ENCODE data around the gene SEC24D. TPM values are rescaled to one million over a fixed set of nuclear protein-coding genes. Genes with fewer than 3 reads are reported as not detected.
A peak's percentile ranks its signal among the peaks of the same experiment; 100 is the strongest.

SEC24D gene
- total RNA-seq, 2 donors from 2014 or later, result 41.5 to 60.4 TPM

DNA sequence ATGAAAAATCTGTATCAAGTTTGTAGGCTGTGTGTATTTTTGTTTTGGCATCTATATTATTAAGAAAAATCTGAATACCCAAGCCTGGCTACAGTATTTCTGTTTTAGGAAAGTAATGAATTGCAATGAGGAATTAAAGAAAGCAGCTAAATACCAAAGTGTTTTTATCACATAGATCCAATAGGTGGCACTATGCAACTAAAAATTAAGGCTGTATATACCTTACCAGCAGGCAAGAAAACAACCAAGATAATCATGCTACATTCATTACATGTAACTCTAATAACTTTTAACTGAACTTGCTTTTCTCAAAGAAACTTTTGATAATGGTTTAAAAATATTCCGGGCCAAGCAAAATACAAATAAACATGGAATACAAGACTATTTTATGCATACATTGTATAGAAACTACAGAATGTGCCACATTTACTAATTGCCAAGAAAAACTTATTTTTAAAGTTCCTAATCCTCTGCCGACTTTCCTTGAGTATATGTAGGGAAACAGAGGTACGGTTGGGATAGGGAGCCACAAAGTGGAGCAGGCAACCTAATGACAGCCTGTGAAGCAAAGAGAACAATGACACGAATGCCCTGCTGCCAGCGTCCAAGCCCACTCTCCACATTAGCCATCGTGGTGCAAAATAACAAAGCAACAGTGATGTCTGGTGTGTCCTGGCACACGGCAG, 63.7 kb downstream of the SEC24D start:
- H3K9me3 Mint-ChIP-seq, result no peaks in the 10 kb centered on the region

DNA sequence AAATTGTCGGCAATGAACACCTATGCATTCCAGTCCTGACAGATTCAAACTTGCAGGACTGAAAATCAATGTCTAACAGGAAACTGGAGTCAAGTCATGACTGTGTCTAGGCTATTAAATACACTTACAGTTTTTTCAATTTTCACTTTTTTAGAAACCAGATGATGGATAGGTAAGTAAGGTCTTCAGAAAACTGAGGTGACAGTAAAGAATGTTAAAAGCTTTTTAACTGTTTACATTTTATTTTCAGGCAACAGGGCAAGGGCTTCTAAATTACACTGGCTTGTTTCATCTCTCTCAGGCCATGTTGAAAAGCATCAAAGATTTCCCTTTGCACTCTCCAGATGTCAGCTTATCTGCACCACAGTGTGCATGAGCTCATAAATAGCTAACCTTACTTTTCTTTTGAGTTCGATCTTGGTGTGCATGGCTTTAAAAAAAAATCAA, 65.2 kb downstream of the SEC24D start:
- H3K4me1 Mint-ChIP-seq (ENCODE audit: low read depth), result no peaks in the 10 kb centered on the region
- no peak overlapping the region for H3K27ac Mint-ChIP-seq
- no peaks in the 10 kb centered on the region for H3K9me3 Mint-ChIP-seq
- H3K27me3 Mint-ChIP-seq (ENCODE audit: low read depth), result no peaks in the 10 kb centered on the region
- DNase-seq (no peak), ATAC-seq (replicated peaks in 1 of 2) (no peak)
- no peaks in the 10 kb centered on the region for H3K36me3 Mint-ChIP-seq (ENCODE audit: insufficient read depth in 2 of 2)
- no peak overlapping the region for H3K4me3 Mint-ChIP-seq

More for the DNA sequence above, 63.7 kb downstream of the SEC24D start:
- no peaks in the 10 kb centered on the region for H3K27me3 Mint-ChIP-seq (ENCODE audit: low read depth)
- peak; percentile 65 to 69 for ATAC-seq (replicated peaks in 1 of 2)
- H3K4me3 Mint-ChIP-seq, result no peak overlapping the region
- DNase-seq, result no peak
- no peaks in the 10 kb centered on the region for H3K4me1 Mint-ChIP-seq (ENCODE audit: low read depth)
- no peaks in the 10 kb centered on the region for H3K36me3 Mint-ChIP-seq (ENCODE audit: insufficient read depth in 2 of 2)
- no peak overlapping the region for H3K27ac Mint-ChIP-seq

DNA sequence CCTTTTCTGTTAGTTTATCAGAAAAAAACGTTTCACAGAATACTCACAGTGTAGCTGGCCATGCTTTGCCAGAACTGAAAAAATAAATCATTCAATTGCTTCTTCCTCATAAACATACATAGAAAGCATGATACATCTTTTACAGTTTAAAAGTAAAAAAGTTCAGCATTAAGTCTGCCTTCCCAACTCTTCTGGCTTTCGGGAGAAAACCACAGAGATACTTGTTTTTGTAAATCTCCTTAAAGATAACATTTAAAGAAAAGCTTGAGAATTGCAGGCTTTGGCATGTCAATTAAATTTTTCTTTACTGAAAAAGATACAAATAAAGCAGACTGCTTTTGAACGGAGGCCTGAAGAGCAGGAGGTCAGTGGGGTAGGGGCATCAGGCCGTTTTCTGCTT, 66.8 kb downstream of the SEC24D start:
- Mint-ChIP-seq H3K36me3 (ENCODE audit: insufficient read depth in 2 of 2) (no peaks in the 10 kb centered on the region), H3K27ac (no peak overlapping the region), H3K9me3 (no peaks in the 10 kb centered on the region), H3K4me1 (ENCODE audit: low read depth) (no peaks in the 10 kb centered on the region), H3K27me3 (ENCODE audit: low read depth) (no peaks in the 10 kb centered on the region), H3K4me3 (no peak overlapping the region)
- DNase-seq (no peak), ATAC-seq (replicated peaks in 1 of 2) (no peak)

DNA sequence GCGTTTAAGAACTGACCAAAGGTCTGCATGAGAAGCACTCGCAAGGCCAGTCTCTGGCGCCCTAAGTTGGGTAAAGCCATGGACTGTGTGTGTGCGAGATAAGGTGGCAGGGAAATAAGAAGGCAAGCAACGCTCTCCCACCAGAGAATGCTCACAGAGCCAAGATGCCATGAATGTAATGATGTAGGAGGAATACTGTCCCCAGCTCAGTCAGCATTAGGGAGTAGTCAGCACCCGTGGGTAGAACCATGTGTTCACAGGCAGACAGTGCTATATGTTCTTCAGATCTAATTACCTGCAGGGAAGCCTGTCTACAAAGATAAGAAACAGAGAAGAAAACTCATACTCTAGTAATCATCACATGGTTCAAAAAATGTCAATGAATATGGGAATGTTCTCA, 68.8 kb downstream of the SEC24D start:
- ATAC-seq (replicated peaks in 1 of 2), result no peak
- Mint-ChIP-seq H3K4me3 (no peak overlapping the region), H3K27ac (no peak overlapping the region), H3K27me3 (ENCODE audit: low read depth) (no peaks in the 10 kb centered on the region), H3K9me3 (no peaks in the 10 kb centered on the region), H3K4me1 (ENCODE audit: low read depth) (no peaks in the 10 kb centered on the region), H3K36me3 (ENCODE audit: insufficient read depth in 2 of 2) (peaks cover 0 to 2% of the 10 kb centered on the region in 2 donors)
- DNase-seq, result no peak

DNA sequence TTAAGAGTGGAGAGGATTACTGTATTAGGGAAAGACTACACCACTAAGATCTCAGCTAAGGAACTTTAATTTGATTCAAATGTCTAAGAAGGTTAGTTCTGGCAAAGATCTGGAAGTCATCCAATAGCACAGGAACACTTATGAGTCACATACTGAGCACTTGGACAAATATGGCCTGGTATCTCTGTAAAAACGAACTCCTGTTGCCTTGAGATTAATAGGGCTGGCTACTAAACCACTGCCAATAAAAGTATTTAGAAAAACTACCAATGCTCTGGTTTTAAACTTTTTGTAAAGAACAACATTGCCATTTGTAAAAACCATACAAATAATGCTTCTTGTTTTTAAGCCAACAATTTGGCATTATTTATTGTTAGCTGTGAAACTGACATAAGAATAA, 70.5 kb downstream of the SEC24D start:
- H3K4me1 Mint-ChIP-seq (ENCODE audit: low read depth), result no peaks in the 10 kb centered on the region
- H3K27me3 Mint-ChIP-seq (ENCODE audit: low read depth), result no peaks in the 10 kb centered on the region
- DNase-seq, result no peak
- no peak for ATAC-seq (replicated peaks in 1 of 2)
- H3K4me3 Mint-ChIP-seq, result no peak overlapping the region
- H3K9me3 Mint-ChIP-seq, result no peaks in the 10 kb centered on the region
- H3K27ac Mint-ChIP-seq, result no peak overlapping the region
- H3K36me3 Mint-ChIP-seq (ENCODE audit: insufficient read depth in 2 of 2), result peaks cover 0 to 2% of the 10 kb centered on the region in 2 donors

DNA sequence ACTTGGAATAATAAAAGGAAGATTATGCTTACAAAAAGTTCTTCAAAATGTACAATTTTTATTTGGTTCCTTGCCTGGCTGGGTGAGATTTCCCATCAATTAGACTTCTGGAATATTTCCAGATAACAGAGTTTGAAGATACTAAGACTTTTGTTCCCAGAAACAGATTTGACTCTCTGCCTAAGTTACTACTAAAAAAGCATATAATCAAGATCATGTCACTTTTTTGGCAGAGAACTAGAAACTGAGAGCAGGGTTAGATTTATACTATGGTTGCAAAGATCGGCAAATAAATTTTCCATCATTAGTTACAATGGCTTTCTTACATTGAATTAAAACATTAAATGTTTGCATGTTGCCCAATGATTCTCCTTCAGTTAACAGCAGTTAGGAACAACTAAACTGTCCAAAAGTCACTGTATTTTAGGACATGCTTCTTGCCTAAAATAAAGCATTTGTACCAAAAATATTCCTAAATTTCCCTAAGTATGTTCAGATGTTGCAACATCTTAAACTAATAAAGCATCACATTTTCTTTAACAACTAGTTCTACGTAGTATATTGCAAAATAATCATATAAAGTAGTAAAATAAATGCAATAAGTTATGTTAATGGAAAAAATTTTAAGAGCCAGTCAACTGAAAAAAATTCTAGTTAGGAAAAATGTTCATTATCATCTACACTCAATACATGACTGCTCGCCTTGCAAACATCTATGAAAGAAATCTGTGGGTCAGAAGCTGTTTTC, 73.0 kb downstream of the SEC24D start:
- Mint-ChIP-seq H3K27ac (no peak overlapping the region), H3K4me3 (no peak overlapping the region), H3K9me3 (no peaks in the 10 kb centered on the region), H3K4me1 (ENCODE audit: low read depth) (no peaks in the 10 kb centered on the region), H3K36me3 (ENCODE audit: insufficient read depth in 2 of 2) (peaks cover 0 to 2% of the 10 kb centered on the region in 2 donors), H3K27me3 (ENCODE audit: low read depth) (no peaks in the 10 kb centered on the region)
- DNase-seq, result no peak
- ATAC-seq (replicated peaks in 1 of 2), result no peak

DNA sequence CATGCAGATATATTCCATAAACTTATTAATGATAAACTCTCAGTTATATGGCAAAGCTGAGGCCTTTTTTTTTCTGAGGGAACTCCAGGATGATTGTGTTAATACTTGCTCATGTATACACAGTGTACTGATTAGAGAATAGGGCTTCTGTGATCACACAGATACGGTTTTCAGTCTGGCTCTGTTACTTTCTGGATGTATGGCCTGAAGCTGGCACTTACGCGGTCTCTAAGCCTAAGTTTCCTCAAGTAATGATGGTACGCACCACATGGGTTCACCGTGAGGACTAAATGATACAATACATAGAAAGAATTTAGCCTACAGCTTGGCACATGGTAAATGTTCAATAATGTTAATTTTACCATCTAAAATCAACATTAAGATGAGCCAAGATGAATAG, 73.8 kb downstream of the SEC24D start:
- H3K27ac Mint-ChIP-seq, result no peak overlapping the region
- no peak overlapping the region for H3K4me3 Mint-ChIP-seq
- peaks cover 0 to 2% of the 10 kb centered on the region in 2 donors for H3K36me3 Mint-ChIP-seq (ENCODE audit: insufficient read depth in 2 of 2)
- H3K27me3 Mint-ChIP-seq (ENCODE audit: low read depth), result no peaks in the 10 kb centered on the region
- no peaks in the 10 kb centered on the region for H3K4me1 Mint-ChIP-seq (ENCODE audit: low read depth)
- ATAC-seq (replicated peaks in 1 of 2) (no peak), DNase-seq (no peak)
- H3K9me3 Mint-ChIP-seq, result no peaks in the 10 kb centered on the region

DNA sequence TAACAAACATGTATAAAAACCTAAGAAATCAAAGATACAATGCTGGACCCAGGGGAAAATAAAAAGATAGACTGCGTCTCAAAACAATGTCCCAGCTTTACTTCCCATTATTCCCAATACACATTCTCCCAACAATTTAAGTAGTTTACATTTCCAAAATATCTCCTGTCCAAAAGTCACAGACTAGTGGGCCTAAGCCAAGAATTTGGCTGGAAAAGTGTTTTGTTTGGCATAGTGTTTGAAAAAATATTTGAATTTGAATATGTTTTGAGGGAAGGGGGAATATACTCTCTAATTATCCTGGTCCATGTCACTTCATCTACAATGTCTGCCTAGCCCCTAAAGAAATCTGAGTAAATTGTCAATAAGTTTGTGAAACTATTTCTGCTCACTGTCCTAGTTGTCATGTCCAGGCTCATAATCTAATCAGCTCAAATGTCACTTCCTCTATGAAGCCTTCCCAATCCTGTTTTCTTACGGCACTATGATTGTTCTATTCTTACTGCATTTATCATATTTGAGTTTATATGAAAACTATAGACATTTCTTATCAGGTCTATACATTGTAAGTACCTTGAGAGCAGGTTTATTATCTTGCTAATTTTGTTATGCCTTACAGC, 74.4 kb downstream of the SEC24D start:
- Mint-ChIP-seq H3K9me3 (no peaks in the 10 kb centered on the region), H3K27ac (no peak overlapping the region), H3K4me1 (ENCODE audit: low read depth) (no peaks in the 10 kb centered on the region), H3K4me3 (no peak overlapping the region), H3K27me3 (ENCODE audit: low read depth) (no peaks in the 10 kb centered on the region), H3K36me3 (ENCODE audit: insufficient read depth in 2 of 2) (peaks cover 0 to 2% of the 10 kb centered on the region in 2 donors)
- DNase-seq (no peak), ATAC-seq (replicated peaks in 1 of 2) (no peak)

DNA sequence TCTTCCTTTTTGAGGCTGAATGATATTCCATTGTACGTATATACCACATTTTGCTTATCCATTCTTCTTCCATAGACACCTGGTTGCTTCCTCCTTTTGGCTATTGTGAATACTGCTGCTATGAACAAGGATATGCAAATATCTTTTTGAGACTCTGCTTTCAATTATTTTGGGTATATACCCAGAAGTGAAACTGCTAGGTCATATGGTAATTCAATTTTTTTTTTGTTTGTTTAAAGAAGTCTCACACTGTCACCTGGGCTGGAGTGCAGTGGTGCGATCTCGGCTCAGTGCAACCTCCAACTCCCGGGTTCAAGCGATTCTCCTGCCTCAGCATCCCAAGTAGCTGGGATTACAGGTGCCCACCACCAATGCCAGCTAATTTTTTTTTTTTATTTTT, 75.4 kb downstream of the SEC24D start:
- DNase-seq (no peak), ATAC-seq (replicated peaks in 1 of 2) (no peak)
- peaks cover 1 to 2% of the 10 kb centered on the region in 2 donors for H3K36me3 Mint-ChIP-seq (ENCODE audit: insufficient read depth in 2 of 2)
- H3K4me3 Mint-ChIP-seq, result no peak overlapping the region
- H3K4me1 Mint-ChIP-seq (ENCODE audit: low read depth), result no peaks in the 10 kb centered on the region
- no peaks in the 10 kb centered on the region for H3K9me3 Mint-ChIP-seq
- no peaks in the 10 kb centered on the region for H3K27me3 Mint-ChIP-seq (ENCODE audit: low read depth)
- no peak overlapping the region for H3K27ac Mint-ChIP-seq

DNA sequence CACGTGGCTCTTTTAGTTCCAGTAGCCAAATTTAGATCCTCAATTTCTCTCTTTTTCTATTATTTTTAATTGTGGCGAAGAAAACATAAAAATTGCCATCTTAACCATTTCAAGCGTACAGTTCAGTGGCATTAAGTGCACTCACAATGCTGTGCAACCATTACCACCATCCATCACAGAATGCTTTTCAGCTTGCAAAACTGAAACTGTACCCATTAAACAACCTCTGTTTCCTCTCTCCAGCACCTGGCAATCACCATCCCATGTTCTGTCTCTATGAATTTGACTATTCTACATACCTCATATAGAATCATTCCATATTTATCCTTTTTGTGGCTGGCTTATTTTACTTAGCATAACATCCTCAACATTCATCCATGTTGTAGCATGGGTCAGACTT, 75.8 kb downstream of the SEC24D start:
- Mint-ChIP-seq H3K9me3 (no peaks in the 10 kb centered on the region), H3K4me1 (ENCODE audit: low read depth) (no peaks in the 10 kb centered on the region), H3K36me3 (ENCODE audit: insufficient read depth in 2 of 2) (peaks cover 2% of the 10 kb centered on the region in 2 donors), H3K4me3 (no peak overlapping the region), H3K27ac (no peak overlapping the region), H3K27me3 (ENCODE audit: low read depth) (no peaks in the 10 kb centered on the region)
- ATAC-seq (replicated peaks in 1 of 2), result no peak
- DNase-seq, result no peak

DNA sequence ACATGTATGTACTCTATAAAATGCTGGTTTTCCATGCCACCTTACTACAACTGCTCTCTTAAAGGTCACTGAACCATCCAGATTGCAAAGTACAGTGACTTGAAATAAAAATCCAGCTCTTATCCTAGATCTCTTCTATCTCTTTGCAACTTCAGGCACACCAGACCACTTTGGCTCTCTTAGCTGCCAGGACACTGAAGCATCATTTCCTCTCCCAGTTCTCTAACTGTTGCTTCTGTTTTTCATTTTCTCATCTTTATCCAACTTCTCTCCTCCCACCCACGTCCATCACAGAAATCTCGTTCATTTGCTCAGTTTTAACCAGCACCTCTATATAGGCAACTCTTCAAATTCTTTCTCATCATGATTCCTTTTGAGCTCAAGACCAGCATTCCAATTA, 76.4 kb downstream of the SEC24D start:
- H3K4me3 Mint-ChIP-seq, result no peak overlapping the region
- H3K9me3 Mint-ChIP-seq, result no peaks in the 10 kb centered on the region
- peak overlapping the region; percentile 5 for H3K27ac Mint-ChIP-seq
- no peak for ATAC-seq (replicated peaks in 1 of 2)
- H3K4me1 Mint-ChIP-seq (ENCODE audit: low read depth), result no peaks in the 10 kb centered on the region
- H3K27me3 Mint-ChIP-seq (ENCODE audit: low read depth), result no peaks in the 10 kb centered on the region
- no peak for DNase-seq
- H3K36me3 Mint-ChIP-seq (ENCODE audit: insufficient read depth in 2 of 2), result peaks cover 2% of the 10 kb centered on the region in 2 donors

DNA sequence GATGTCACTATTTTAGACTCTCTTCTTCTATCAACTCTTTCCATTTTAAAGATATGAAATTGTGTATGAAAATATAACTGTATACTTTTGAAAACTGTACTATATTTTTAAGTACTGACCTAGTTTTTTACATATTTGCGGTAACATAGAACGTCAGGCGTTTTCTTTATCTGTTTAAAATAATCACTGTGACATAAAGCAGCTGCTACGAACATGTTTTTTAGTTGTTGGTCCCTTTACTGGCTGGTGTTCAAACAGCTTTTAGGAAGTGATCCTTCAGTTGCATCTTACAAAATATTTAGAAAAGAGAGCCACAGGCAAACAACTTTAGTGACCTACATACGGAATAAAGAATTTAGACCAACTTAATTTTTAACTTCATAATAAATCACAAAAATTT, 77.6 kb downstream of the SEC24D start:
- Mint-ChIP-seq H3K4me1 (ENCODE audit: low read depth) (no peaks in the 10 kb centered on the region), H3K27ac (no peak overlapping the region), H3K9me3 (no peaks in the 10 kb centered on the region), H3K4me3 (no peak overlapping the region), H3K36me3 (ENCODE audit: insufficient read depth in 2 of 2) (peaks cover 0 to 2% of the 10 kb centered on the region in 2 donors), H3K27me3 (ENCODE audit: low read depth) (no peaks in the 10 kb centered on the region)
- ATAC-seq (replicated peaks in 1 of 2) (no peak), DNase-seq (no peak)

DNA sequence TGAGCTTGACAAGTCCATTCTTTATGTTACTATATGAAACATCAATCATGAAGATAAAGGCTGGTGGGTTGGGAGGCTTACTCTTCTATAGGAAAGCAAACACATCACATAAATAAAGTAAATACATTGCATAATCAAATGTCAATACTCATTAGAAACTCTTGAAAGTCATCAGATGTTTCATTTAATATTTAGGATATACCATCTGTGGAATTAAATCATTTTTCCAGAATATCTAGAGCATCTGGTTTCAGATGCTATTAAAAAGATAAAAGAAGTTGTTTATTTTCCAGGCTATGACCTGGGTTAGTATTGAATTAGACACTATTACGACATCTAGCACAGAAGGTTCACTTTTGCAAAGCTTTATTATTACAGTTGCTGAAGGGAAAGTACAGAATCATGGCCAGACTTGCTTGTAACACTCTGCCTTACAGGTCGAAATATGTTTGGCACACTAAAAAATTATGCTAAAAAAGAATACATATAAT, 78.1 kb downstream of the SEC24D start:
- DNase-seq (no peak), ATAC-seq (replicated peaks in 1 of 2) (no peak)
- Mint-ChIP-seq H3K36me3 (ENCODE audit: insufficient read depth in 2 of 2) (peaks cover 0 to 2% of the 10 kb centered on the region in 2 donors), H3K27ac (no peak overlapping the region), H3K9me3 (no peaks in the 10 kb centered on the region), H3K27me3 (ENCODE audit: low read depth) (no peaks in the 10 kb centered on the region), H3K4me3 (no peak overlapping the region), H3K4me1 (ENCODE audit: low read depth) (no peaks in the 10 kb centered on the region)
